ENCODE results near the gene CDKN2AIP. TPM values are rescaled to one million over a fixed set of nuclear protein-coding genes. Genes with fewer than 3 reads are reported as not detected.

CDKN2AIP gene
- total RNA-seq, 1 donor from 2014 or later, result 22.8 TPM

- intact Hi-C loops (cut with micrococcal nuclease), result no loop called here
Measured at GRCh38 chr4:183483997-183484396, 39.6 kb downstream of the CDKN2AIP start.

GRCh38 chr4:183485411-183486160 lies 41.1 kb downstream of the CDKN2AIP start:
- intact Hi-C loops (cut with micrococcal nuclease), result no loop called here

GRCh38 chr4:183492791-183493222 lies 48.4 kb downstream of the CDKN2AIP start:
- intact Hi-C loops (cut with micrococcal nuclease), result no loop called here

GRCh38 chr4:183493246-183493645 lies 48.8 kb downstream of the CDKN2AIP start:
- intact Hi-C loops (cut with micrococcal nuclease), result no loop called here

- intact Hi-C loops (cut with micrococcal nuclease), result no loop called here
Measured at GRCh38 chr4:183495184-183495583, 50.7 kb downstream of the CDKN2AIP start.

Other genes starting within 250 kb of the CDKN2AIP start
- not detected in 2 replicates for gene CLDN22, start 124.4 kb upstream of the CDKN2AIP start, total RNA-seq
- gene CLDN24, start 122.2 kb upstream of the CDKN2AIP start, total RNA-seq, result not detected in 2 replicates
- gene ING2, start 60.4 kb downstream of the CDKN2AIP start, total RNA-seq, result 6.0 and 7.7 TPM in 2 replicates
- 19.1 and 19.2 TPM in 2 replicates for gene RWDD4, start 214.5 kb downstream of the CDKN2AIP start, total RNA-seq
- gene TRAPPC11, start 214.7 kb downstream of the CDKN2AIP start, total RNA-seq, result 29.9 and 31.6 TPM in 2 replicates

All from T-helper 1 cell treated with Interleukin-12 subunit alpha and Interleukin-12 subunit beta and Interleukin-4 antibody, amounts not matched to agents 30 ng/mL and 1 ng/mL, for 36 hours (primary cell).